Measurements from ENCODE around the gene KRT3.

Gene KRT3

DNA sequence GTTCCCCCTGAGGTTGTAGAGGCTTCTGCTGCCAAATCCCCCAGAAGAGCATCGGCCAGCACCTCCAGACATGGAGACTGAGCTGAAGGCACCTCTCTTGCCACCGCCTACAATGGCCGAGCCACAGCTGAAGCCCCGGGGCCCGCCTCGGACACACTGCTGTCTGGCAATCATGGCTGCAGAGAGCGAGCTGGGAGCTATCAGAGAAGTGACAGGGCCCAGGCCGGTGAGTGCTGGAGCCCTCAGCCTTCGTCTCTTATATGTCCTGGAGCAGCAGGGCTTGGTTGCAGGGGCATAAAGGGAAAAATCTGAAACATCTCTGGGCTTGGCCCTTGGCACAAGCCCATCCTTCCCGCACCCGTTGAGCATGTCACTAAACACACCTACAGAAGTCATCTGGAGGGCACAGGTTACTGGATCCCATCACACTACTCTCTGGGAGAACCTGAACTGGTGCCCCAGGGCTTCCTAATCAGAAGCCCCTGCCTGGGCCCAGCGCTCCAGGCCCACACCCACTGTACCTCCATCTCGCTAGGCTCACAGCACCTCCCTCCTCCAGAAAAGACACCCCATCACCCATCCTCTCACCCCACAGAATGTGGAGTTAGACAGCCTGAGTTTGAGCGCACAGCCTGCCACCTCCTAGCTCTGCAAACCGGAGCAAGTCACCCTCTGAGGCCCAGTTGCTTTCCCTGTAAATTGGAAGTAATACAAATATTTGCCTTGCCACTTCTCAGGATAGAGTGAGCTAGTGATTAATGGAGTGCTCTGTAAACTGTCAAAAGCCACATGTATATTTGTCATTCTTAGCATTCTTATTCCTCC lies 18.2 kb upstream of the KRT3 start, which contains the start of gene KRT4:
KRT4 (minus strand) TSS at position 232 of the 825 bp plus-strand sequence; CDS start at position 174, 58 bp downstream.
- no peak for DNase-seq (ENCODE audit: low read depth)

GRCh38 chr12:52813203-52813819 lies 17.4 kb upstream of the KRT3 start:
- DNase-seq (ENCODE audit: low read depth): no peak

- DNase-seq (ENCODE audit: low read depth): no peak
Observed at GRCh38 chr12:52812749-52813148, 16.8 kb upstream of the KRT3 start.

DNA sequence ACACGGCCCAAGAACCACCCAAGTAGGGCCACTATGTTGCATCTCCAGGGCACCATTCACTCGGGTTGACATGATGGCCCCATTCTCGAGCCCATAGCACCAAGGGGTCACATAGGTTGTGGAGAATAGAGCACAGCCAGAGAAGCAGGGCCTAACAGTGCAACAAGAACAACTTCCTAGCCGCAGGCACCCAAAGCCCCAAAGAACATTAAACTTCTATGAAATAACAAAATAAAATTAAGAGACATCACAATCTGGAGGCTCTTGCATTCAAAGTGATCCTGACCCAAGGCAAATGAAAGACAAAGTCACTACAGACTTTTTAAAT lies 16.1 kb upstream of the KRT3 start:
- no peak for DNase-seq (ENCODE audit: low read depth)

DNA sequence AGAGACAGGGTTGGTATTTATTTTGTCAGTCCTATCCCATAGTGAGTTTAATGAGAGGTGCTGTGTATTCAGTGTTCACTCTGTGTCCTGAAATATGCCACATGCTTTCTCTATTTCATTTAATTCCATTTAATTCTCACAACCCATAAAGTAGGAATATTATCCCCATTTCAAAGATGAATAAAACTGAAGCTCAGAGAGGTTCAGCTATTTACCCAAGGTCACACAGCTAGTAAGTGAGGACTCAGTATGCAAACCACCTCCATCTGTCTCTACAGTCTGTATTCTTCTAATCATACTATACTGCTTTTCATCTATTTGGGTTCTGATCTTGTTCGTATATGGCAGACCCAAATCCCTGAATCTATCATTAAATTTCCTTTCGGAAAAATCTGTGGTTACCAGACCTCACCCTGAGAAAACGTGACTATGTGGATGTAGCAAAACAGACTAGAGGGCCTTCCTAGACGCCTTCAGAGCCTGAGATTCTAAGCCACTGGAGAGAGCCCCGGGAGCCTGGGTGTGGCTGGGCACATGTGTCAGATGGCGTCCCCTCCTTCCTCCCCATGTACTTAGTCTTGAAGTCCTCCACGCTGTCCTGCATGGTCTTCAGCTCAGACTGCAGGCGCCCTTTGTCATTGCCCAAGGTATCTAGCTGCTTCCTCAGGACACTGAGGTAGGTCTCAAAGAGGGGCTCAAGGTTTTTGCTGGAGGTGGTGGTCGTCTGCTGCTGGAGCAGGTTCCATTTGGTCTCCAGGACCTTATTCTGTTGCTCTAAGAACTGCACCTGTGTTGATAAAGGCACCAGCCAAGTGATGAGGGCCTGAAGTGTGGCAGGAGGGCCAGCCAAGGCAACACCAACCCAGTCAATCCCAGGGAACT lies 15.5 kb upstream of the KRT3 start:
- DNase-seq (ENCODE audit: low read depth): no peak

GRCh38 chr12:52810554-52810953 lies 14.6 kb upstream of the KRT3 start:
- no peak for DNase-seq (ENCODE audit: low read depth)

- DNase-seq (ENCODE audit: low read depth): no peak
Observed at GRCh38 chr12:52809166-52809565, 13.2 kb upstream of the KRT3 start.

DNA sequence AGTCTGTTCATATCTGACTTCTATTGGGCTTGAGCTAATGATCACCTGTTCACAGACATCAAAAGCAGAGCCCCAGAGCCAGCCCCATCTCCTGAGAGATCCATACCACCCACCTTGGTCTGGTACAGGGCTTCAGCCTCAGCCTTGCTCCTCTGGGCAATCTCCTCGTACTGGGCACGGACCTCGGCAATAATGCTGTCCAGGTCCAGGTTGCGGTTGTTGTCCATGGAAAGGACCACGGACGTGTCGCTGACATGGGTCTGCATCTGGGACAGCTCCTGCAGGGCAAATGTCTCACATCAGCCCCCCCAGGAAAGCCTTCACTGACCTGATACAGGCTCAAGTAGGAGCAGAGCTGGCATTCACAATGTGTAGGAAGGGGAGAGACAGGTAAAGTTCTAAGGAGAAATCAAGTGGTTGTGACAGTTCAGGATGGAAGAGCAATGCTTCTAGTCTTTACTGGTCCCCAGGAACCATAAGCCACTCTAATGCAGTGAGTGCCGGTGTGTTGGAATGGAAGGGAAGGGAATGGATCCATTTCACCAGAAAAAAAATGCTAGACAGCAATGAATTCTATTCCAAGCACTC lies 12.8 kb upstream of the KRT3 start:
- DNase-seq (ENCODE audit: low read depth): no peak

DNA sequence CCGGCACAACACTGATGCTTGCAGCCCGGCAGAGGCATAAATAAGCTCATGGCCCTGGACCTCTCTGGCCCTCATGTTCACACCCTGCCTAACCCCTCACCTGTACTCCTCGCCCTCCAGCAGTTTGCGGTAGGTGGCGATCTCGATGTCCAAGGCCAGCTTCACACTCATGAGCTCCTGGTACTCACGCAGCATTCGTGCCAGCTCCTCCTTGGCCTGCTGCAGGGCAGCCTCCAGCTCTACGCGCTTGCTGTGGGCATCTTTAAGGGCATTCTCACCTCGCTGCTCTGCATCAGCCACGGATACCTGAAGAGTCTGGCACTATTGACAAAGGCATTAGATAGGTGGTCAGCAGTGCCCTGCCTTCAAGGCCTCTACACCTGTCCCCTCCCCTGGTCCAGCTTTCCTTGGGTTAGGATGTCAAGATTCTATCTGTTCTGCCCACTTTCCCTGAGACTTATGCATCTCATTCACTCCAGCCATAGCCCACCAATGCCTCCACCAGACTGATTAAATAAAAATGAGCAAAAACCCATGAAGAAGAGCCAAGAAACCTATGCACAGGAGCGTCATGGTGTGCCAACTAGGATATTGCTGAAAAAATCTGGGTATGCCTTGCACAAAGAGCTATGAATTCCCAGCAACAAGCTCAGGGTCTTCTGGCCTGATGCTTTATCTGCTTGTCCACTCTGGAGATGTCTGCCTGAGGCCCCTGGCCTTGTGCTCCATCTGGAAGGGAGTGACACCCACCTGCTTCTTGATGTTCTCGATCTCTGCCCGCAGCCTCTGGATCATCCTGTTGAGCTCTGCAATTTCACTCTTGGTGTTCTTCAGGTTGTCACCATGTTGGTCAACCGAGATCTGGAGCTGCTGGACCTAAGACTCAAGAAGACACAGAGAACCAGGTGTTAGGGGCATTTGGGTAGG lies 11.9 kb upstream of the KRT3 start:
- no peak for DNase-seq (ENCODE audit: low read depth)

DNA sequence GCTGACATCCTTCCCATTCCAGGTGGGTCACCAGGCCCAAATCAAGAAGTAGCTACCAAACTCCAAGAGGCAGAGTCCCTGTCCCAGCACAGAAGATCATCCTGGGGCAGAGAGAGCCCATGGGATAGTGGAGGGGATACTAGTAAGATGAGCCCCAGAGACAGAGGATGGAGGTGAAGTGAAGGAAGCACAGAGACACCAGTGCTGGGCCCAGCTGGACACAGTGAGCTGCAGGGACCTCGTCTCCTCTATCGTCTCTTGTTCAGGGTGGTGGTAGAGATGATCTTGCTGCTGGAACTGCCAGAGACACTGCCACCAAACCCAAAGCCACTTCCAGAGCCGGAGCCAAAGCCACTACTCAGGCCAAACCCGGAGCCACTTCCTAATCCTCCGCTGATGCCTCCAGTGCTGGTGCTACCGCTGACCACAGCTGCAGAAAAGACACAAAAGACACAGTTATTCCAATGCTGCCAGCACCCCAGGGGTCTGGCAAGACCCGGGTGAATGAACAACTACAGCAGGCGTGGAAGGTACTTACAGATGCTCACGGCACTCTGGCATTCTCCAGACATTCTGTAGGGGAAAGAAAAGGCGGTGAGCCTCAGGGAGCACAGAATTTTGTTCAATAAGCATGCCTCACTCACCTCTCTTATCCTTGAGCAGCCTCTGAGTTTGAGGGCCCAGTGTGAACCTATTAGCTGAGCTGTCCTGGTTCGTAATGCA lies 11.1 kb upstream of the KRT3 start:
- no peak for DNase-seq (ENCODE audit: low read depth)

GRCh38 chr12:52806169-52806811 lies 10.4 kb upstream of the KRT3 start:
- DNase-seq (ENCODE audit: low read depth): no peak

- DNase-seq (ENCODE audit: low read depth): no peak
Observed at GRCh38 chr12:52805739-52806138, 9.8 kb upstream of the KRT3 start.

GRCh38 chr12:52805000-52805399 lies 9.1 kb upstream of the KRT3 start:
- DNase-seq (ENCODE audit: low read depth): no peak

GRCh38 chr12:52802442-52802841 lies 6.5 kb upstream of the KRT3 start:
- DNase-seq (ENCODE audit: low read depth): no peak

GRCh38 chr12:52801773-52802172 lies 5.9 kb upstream of the KRT3 start:
- DNase-seq (ENCODE audit: low read depth): no peak

DNA sequence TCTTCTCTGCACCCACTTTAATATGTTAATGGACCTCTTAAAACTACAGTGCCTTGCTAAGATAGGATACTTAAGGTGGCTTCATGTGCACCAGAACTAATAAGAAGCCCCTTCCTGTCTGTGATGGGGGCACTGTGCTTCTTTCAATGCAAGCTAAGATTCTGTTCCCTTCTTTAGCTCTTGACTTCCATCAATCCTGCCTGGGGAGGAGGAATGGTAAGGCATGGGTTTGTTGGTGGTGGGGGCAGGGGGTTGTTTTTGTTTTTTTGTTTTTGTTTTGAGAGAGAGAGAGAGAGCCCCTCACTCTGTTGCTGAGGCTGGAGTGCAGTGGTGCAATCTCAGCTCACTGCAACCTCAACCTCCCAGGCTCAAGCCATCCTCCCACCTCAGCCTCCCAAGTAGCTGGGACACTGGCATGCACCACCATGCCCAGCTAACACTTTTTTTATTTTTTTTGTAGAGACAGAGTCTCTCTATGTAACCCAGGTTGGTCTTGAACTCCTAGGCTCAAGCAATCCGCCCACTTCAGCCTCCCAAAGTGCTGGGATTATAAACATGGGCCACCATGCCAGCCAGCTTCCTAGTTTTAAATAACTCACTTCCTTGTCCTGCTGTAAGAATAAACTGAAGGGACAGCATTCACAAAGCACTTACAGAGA lies 4.5 kb upstream of the KRT3 start:
- DNase-seq (ENCODE audit: low read depth): no peak

GRCh38 chr12:52799505-52800211 lies 3.7 kb upstream of the KRT3 start:
- DNase-seq (ENCODE audit: low read depth): no peak

- DNase-seq (ENCODE audit: low read depth): no peak
Observed at GRCh38 chr12:52798671-52799504, 3.0 kb upstream of the KRT3 start.

Data from activated T-cell treated with anti-CD3 and anti-CD28 coated beads for 1 hour (primary cell).